PC-9 (cell line): ENCODE measurements around the gene GLT1D1. TPM values are rescaled to one million over a fixed set of nuclear protein-coding genes. Genes with fewer than 3 reads are reported as not detected.

Source experiments
- BruUV-seq: library from RNA; stranded (reverse); fragments of 400-500 nt; replicated peaks from 2 replicates; lab custom pipeline; 2021; lab: Mats Ljungman, UMichigan
- CTCF ChIA-PET: fragments of 300-600 bp; sonication (Branson Sonifier 250); formaldehyde crosslinking; loops from one replicate; lab custom pipeline; 2022; ENCODE audit warnings: antibody characterized with exemption; lab: Charles Lee
- POLR2A ChIA-PET: fragments of 300-600 bp; sonication (Branson Sonifier 250); formaldehyde crosslinking; loops from one replicate; lab custom pipeline; 2022; ENCODE audit warnings: antibody characterized with exemption; ENCODE audit not compliant: unreplicated experiment; lab: Charles Lee
- DNase-seq, 2 experiments: peaks; one replicate each; pipeline versions ENCODE4 v3.0.0 to v3.0.0-alpha.2; 2015 to 2022; ENCODE audit warnings: mixed read lengths in 1 of 2
- H2AFZ ChIP-seq: fragments of 200-600 bp; sonication (generic); 2 replicates; pipeline ENCODE4 v1.8.1; 2017; ENCODE audit warnings: antibody characterized with exemption
- H3F3A ChIP-seq: fragments of 200-600 bp; sonication (generic); 2 replicates; pipeline ENCODE4 v1.8.1; 2017; ENCODE audit warnings: antibody characterized with exemption, mild to moderate bottlenecking, low read depth; ENCODE audit not compliant: insufficient read depth
- H3K27ac ChIP-seq: fragments of 200-600 bp; sonication (generic); 2 replicates; pipeline ENCODE4 v1.6.1; 2016; ENCODE audit warnings: mixed run types
- H3K27me3 ChIP-seq: fragments of 200-600 bp; sonication (generic); 2 replicates; pipeline ENCODE4 v1.6.1; 2016; ENCODE audit warnings: low read depth, mixed run types; ENCODE audit not compliant: insufficient read depth
- H3K36me3 ChIP-seq: fragments of 200-600 bp; sonication (generic); 2 replicates; pipeline ENCODE4 v1.6.1; 2016; ENCODE audit warnings: low read depth, mixed run types
- H3K4me1 ChIP-seq: fragments of 200-600 bp; sonication (generic); replicated peaks from 2 replicates; pipeline ENCODE4 v1.6.1; 2016; ENCODE audit warnings: mixed run types; ENCODE audit not compliant: insufficient read depth
- H3K4me2 ChIP-seq: fragments of 200-600 bp; sonication (generic); 2 replicates; pipeline ENCODE4 v1.6.1; 2017; ENCODE audit warnings: mixed run types
- H3K4me3 ChIP-seq: fragments of 200-600 bp; sonication (generic); 2 replicates; pipeline ENCODE4 v1.6.1; 2016; ENCODE audit warnings: mixed run types
- H3K79me2 ChIP-seq: fragments of 200-600 bp; sonication (generic); 2 replicates; pipeline ENCODE4 v1.6.1; 2017; ENCODE audit warnings: low read depth, mixed run types
- H3K9me2 ChIP-seq: fragments of 200-600 bp; sonication (generic); 2 replicates; pipeline ENCODE4 v1.8.1; 2017; ENCODE audit warnings: mild to moderate bottlenecking; ENCODE audit not compliant: insufficient read depth
- H3K9me3 ChIP-seq: fragments of 200-600 bp; sonication (generic); 2 replicates; pipeline ENCODE4 v1.8.1; 2016; ENCODE audit warnings: low read depth; ENCODE audit not compliant: insufficient read depth
- H4K20me1 ChIP-seq: fragments of 200-600 bp; sonication (generic); 2 replicates; pipeline ENCODE4 v1.8.1; 2017; ENCODE audit not compliant: insufficient read depth
- EZH2 ChIP-seq: fragments of 200-600 bp; sonication (generic); IDR thresholded peaks from 2 replicates; pipeline ENCODE4 v1.8.0; 2017; ENCODE audit warnings: antibody characterized with exemption, low read depth
- intact Hi-C: fragments of 100-400 bp; cut with micrococcal nuclease; formaldehyde crosslinking; loops from one replicate; pipeline ENCODE4 v1.10.0; 2022; ENCODE audit not compliant: unreplicated experiment
- total RNA-seq: library from RNA; stranded (reverse); gene quantifications from 2 replicates; pipeline ENCODE4 v1.2.3, GENCODE V29; 2021
- TF ChIP-seq, protein P1 (sequence below): fragments of 200-600 bp; sonication (generic); conservative IDR thresholded peaks from 2 replicates; pipeline ENCODE4 v1.6.1; 2017; ENCODE audit warnings: mixed run types, antibody characterized with exemption, mild to moderate bottlenecking, moderate library complexity

Gene GLT1D1
- total RNA-seq, 1 experiment from 2014 or later: not detected

GRCh38 chr12:129016159-129016558 lies 162.9 kb downstream of the GLT1D1 start:
- TF ChIP-seq, protein P1, sequence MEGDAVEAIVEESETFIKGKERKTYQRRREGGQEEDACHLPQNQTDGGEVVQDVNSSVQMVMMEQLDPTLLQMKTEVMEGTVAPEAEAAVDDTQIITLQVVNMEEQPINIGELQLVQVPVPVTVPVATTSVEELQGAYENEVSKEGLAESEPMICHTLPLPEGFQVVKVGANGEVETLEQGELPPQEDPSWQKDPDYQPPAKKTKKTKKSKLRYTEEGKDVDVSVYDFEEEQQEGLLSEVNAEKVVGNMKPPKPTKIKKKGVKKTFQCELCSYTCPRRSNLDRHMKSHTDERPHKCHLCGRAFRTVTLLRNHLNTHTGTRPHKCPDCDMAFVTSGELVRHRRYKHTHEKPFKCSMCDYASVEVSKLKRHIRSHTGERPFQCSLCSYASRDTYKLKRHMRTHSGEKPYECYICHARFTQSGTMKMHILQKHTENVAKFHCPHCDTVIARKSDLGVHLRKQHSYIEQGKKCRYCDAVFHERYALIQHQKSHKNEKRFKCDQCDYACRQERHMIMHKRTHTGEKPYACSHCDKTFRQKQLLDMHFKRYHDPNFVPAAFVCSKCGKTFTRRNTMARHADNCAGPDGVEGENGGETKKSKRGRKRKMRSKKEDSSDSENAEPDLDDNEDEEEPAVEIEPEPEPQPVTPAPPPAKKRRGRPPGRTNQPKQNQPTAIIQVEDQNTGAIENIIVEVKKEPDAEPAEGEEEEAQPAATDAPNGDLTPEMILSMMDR: no peak
- no peak for TF ChIP-seq EZH2
- H3K4me2 ChIP-seq: no peak overlapping the region
- BruUV-seq: no TSS peak
- H3K9me2 ChIP-seq: no peaks in the 10 kb centered on the region
- H3K4me1 ChIP-seq: no peaks in the 10 kb centered on the region
- H3K4me3 ChIP-seq: no peak overlapping the region
- CTCF ChIA-PET: no interaction called here
- H3K27me3 ChIP-seq: no peaks in the 10 kb centered on the region
- H3K79me2 ChIP-seq: no peaks in the 10 kb centered on the region
- intact Hi-C loops: no loop called here
- no peaks in the 10 kb centered on the region for H3F3A ChIP-seq
- POLR2A ChIA-PET: no interaction called here
- H2AFZ ChIP-seq: no peak overlapping the region
- H3K27ac ChIP-seq: no peak overlapping the region
- no peaks in the 10 kb centered on the region for H3K36me3 ChIP-seq
- H3K9me3 ChIP-seq: no peaks in the 10 kb centered on the region
- no peaks in the 10 kb centered on the region for H4K20me1 ChIP-seq
- DNase-seq: no peak

GRCh38 chr12:129025055-129025454 lies 171.8 kb downstream of the GLT1D1 start:
- no peak overlapping the region for H3K4me2 ChIP-seq
- no peak for TF ChIP-seq EZH2
- TF ChIP-seq, protein P1: no peak
- H3F3A ChIP-seq: no peaks in the 10 kb centered on the region
- H3K4me3 ChIP-seq: no peak overlapping the region
- ChIA-PET CTCF (no interaction called here), POLR2A (no interaction called here)
- no peak overlapping the region for H2AFZ ChIP-seq
- no peaks in the 10 kb centered on the region for H4K20me1 ChIP-seq
- H3K27me3 ChIP-seq: peaks cover 24% of the 10 kb centered on the region
- H3K27ac ChIP-seq: no peak overlapping the region
- DNase-seq: no peak
- intact Hi-C loops: no loop called here
- no peaks in the 10 kb centered on the region for H3K36me3 ChIP-seq
- no peaks in the 10 kb centered on the region for H3K79me2 ChIP-seq
- H3K9me3 ChIP-seq: no peaks in the 10 kb centered on the region
- BruUV-seq: no TSS peak
- H3K4me1 ChIP-seq: no peaks in the 10 kb centered on the region
- no peaks in the 10 kb centered on the region for H3K9me2 ChIP-seq

- H3K27ac ChIP-seq: no peak overlapping the region
- TF ChIP-seq EZH2: no peak
- TF ChIP-seq, protein P1: no peak
- no peak overlapping the region for H3K4me2 ChIP-seq
- H4K20me1 ChIP-seq: no peaks in the 10 kb centered on the region
- intact Hi-C loops: no loop called here
- H3K9me2 ChIP-seq: no peaks in the 10 kb centered on the region
- H3K27me3 ChIP-seq: peaks cover 45% of the 10 kb centered on the region
- no peak overlapping the region for H3K4me3 ChIP-seq
- no TSS peak for BruUV-seq
- H3K4me1 ChIP-seq: no peaks in the 10 kb centered on the region
- H2AFZ ChIP-seq: no peak overlapping the region
- no peaks in the 10 kb centered on the region for H3K9me3 ChIP-seq
- H3K36me3 ChIP-seq: no peaks in the 10 kb centered on the region
- ChIA-PET CTCF (no interaction called here), POLR2A (no interaction called here)
- no peaks in the 10 kb centered on the region for H3K79me2 ChIP-seq
- no peaks in the 10 kb centered on the region for H3F3A ChIP-seq
- DNase-seq: no peak
Measured at GRCh38 chr12:129028844-129029243, 175.6 kb downstream of the GLT1D1 start.

Other genes with a start within 250 kb of the GLT1D1 start
- gene SLC15A4, start 29.5 kb upstream of the GLT1D1 start, total RNA-seq: 14.3 and 18.9 TPM in 2 replicates